ENCODE results near the gene BOLA3. TPM values are rescaled to one million over a fixed set of nuclear protein-coding genes. Genes with fewer than 3 reads are reported as not detected.
"Not testable (repeated sequence)": the region's sequence is repeated elsewhere in the genome, so short reads cannot be mapped to it uniquely, and the experiment has no call there.

BOLA3 gene
- total RNA-seq, 4 donors from 2014 or later, result 3.0 to 51.5 (median 44.0) TPM; not detected in 1

DNA sequence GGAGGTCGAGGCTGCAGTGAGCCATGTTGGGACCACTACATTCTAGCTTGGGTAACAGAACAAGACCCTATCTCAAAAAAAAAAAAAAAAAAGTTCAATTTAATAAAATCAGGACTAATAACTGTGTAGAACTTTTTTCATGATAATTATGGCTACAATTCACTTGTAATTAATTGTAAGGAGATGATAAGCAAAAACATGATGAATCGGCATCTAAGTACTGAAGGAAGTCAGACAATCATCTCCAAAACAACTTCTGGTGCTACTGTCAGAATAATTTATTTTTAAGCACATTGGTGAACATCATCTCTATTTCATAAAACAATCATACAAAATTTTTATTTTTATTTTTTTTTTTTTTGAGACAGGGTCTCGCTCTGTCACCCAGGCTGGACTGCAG lies 41.0 kb upstream of the BOLA3 start:
- Histone ChIP-seq H3K27ac (no peak overlapping the region), H3K27me3 (no peaks in the 10 kb centered on the region), H3K4me3 (no peak overlapping the region), H3K9me3 (no peaks in the 10 kb centered on the region), H3K4me1 (no peaks in the 10 kb centered on the region), H3K36me3 (no peaks in the 10 kb centered on the region)
- intact Hi-C loops (cut with DNase I; ENCODE audit: low total_unique reads), result no loop called here
- in situ Hi-C loops (cut with MboI; ENCODE audit: low pct_ligation_motif_present in 1 of 4, low pct_unique_long_range_greater_than_20kb in 1 of 4, low sequenced_read_pairs in 3 of 4), result no loop called here
- TF ChIP-seq, protein P1, sequence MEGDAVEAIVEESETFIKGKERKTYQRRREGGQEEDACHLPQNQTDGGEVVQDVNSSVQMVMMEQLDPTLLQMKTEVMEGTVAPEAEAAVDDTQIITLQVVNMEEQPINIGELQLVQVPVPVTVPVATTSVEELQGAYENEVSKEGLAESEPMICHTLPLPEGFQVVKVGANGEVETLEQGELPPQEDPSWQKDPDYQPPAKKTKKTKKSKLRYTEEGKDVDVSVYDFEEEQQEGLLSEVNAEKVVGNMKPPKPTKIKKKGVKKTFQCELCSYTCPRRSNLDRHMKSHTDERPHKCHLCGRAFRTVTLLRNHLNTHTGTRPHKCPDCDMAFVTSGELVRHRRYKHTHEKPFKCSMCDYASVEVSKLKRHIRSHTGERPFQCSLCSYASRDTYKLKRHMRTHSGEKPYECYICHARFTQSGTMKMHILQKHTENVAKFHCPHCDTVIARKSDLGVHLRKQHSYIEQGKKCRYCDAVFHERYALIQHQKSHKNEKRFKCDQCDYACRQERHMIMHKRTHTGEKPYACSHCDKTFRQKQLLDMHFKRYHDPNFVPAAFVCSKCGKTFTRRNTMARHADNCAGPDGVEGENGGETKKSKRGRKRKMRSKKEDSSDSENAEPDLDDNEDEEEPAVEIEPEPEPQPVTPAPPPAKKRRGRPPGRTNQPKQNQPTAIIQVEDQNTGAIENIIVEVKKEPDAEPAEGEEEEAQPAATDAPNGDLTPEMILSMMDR (IDR thresholded peaks at IDR 0.05), result no peak
- DNase-seq, result no peak
- WGBS, 2 donors (ENCODE audit: low coverage in 1 of 2), result 93 to 97% methylated on average over 3 of the region's 3 CpGs

- no peak overlapping the region for H3K27ac ChIP-seq
- H3K4me3 ChIP-seq, result no peak overlapping the region
- 83 to 92% methylated on average over 1 to 6 of the region's 6 CpGs for WGBS, 2 donors (ENCODE audit: low coverage in 1 of 2)
- in situ Hi-C loops (cut with MboI; ENCODE audit: low pct_ligation_motif_present in 1 of 4, low pct_unique_long_range_greater_than_20kb in 1 of 4, low sequenced_read_pairs in 3 of 4) (no loop called here), intact Hi-C loops (cut with DNase I; ENCODE audit: low total_unique reads) (no loop called here)
- no peaks in the 10 kb centered on the region for H3K36me3 ChIP-seq
- H3K4me1 ChIP-seq, result no peaks in the 10 kb centered on the region
- no peak for DNase-seq
- no peaks in the 10 kb centered on the region for H3K27me3 ChIP-seq
- TF ChIP-seq, protein P1 (IDR thresholded peaks at IDR 0.05), result no peak
- TF ChIP-seq EP300 (IDR thresholded peaks at IDR 0.05; ENCODE audit: low read depth), result no peak
- no peak for TF ChIP-seq POLR2AphosphoS5 (IDR thresholded peaks at IDR 0.05)
- TF ChIP-seq POLR2A (IDR thresholded peaks at IDR 0.05), result no peak
- no peaks in the 10 kb centered on the region for H3K9me3 ChIP-seq
These were observed 40.4 kb upstream of the BOLA3 start for GRCh38 chr2:74188018-74188601.

DNA sequence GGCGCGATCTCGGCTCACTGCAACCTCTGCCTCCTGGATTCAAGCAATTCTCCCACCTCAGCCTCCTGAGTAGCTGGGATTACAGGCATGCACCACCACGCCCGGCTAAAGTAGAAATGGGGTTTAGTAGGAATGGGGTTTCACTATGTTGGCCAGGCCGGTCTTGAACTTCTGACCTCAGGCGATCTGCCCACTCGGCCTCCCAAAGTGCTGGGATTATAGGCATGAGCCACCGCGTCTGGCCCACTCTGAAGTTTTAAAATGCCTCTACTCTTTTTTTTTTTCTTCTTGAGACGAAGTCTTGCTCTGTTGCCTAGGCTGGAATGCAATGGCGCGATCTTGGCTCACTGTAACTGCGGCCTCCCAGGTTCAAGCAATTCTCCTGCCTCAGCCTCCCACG lies 39.0 kb upstream of the BOLA3 start:
- H3K36me3 ChIP-seq; H3K4me1 ChIP-seq; in situ Hi-C loops (cut with MboI; ENCODE audit: low pct_ligation_motif_present in 1 of 4, low pct_unique_long_range_greater_than_20kb in 1 of 4, low sequenced_read_pairs in 3 of 4); intact Hi-C loops (cut with DNase I; ENCODE audit: low total_unique reads); H3K4me3 ChIP-seq; H3K9me3 ChIP-seq; DNase-seq; H3K27me3 ChIP-seq: not testable (repeated sequence)
- 91 to 93% methylated on average over 9 to 15 of the region's 15 CpGs for WGBS, 2 donors (ENCODE audit: low coverage in 1 of 2)
- H3K27ac ChIP-seq, result peak overlapping the region in 3 of 4 donors; percentile 34 to 44 (median 39)

DNA sequence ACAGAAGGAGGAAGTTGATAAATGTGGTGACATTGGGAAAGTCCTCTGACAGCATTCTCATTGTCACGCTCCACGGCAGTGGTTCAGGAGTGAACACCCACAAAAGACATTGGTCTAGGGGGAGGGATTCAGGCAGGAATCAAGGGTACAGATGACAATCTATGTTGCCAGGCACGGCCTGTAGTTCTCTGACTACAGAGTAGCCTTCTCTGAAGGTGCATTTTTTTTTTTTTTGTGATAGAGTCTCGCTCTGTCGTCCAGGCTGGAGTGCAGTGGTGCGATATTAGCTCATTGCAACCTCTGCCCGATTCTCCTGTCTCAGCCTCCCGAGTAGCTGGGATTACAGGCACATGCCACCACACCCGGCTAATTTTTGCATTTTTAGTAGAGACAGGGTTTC lies 38.3 kb upstream of the BOLA3 start:
- in situ Hi-C loops (cut with MboI; ENCODE audit: low pct_ligation_motif_present in 1 of 4, low pct_unique_long_range_greater_than_20kb in 1 of 4, low sequenced_read_pairs in 3 of 4), result no loop called here
- no peaks in the 10 kb centered on the region for H3K9me3 ChIP-seq
- peak overlapping the region in 3 of 4 donors; percentile 34 to 44 (median 39) for H3K27ac ChIP-seq
- WGBS, 2 donors (ENCODE audit: low coverage in 1 of 2), result 86% methylated on average over 9 of the region's 9 CpGs; no CpG with 5 or more reads in 1 of the 2 donors
- H3K4me1 ChIP-seq, result no peaks in the 10 kb centered on the region
- intact Hi-C loops (cut with DNase I; ENCODE audit: low total_unique reads), result no loop called here
- DNase-seq, result peak; percentile 45
- no peaks in the 10 kb centered on the region for H3K27me3 ChIP-seq
- H3K4me3 ChIP-seq, result no peak overlapping the region
- H3K36me3 ChIP-seq, result no peaks in the 10 kb centered on the region
- TF ChIP-seq POLR2A (IDR thresholded peaks at IDR 0.05) (no peak), POLR2AphosphoS5 (IDR thresholded peaks at IDR 0.05) (no peak), EP300 (IDR thresholded peaks at IDR 0.05; ENCODE audit: low read depth) (no peak)
- TF ChIP-seq, protein P1 (IDR thresholded peaks at IDR 0.05), result no peak

GRCh38 chr2:74183878-74184277 lies 36.2 kb upstream of the BOLA3 start:
- Histone ChIP-seq H3K4me1 (peaks cover 0 to 5% (median 2%) of the 10 kb centered on the region in 4 donors), H3K36me3 (no peaks in the 10 kb centered on the region), H3K9me3 (no peaks in the 10 kb centered on the region), H3K27ac (no peak overlapping the region), H3K27me3 (no peaks in the 10 kb centered on the region), H3K4me3 (no peak overlapping the region)
- in situ Hi-C loops (cut with MboI; ENCODE audit: low pct_ligation_motif_present in 1 of 4, low pct_unique_long_range_greater_than_20kb in 1 of 4, low sequenced_read_pairs in 3 of 4) (no loop called here), intact Hi-C loops (cut with DNase I; ENCODE audit: low total_unique reads) (no loop called here)
- WGBS, 2 donors (ENCODE audit: low coverage in 1 of 2), result 77 to 88% methylated on average over 2 of the region's 2 CpGs
- TF ChIP-seq POLR2A (IDR thresholded peaks at IDR 0.05), result no peak
- TF ChIP-seq, protein P1 (IDR thresholded peaks at IDR 0.05), result no peak
- TF ChIP-seq POLR2AphosphoS5 (IDR thresholded peaks at IDR 0.05), result no peak
- no peak for DNase-seq

Data from transverse colon (tissue), 4 donors.